CD8-positive, alpha-beta memory T cell (primary cell): ENCODE data around the gene GALNT11. TPM values are rescaled to one million over a fixed set of nuclear protein-coding genes. Genes with fewer than 3 reads are reported as not detected.
"Not testable (repeated sequence)": the region's sequence is repeated elsewhere in the genome, so short reads cannot be mapped to it uniquely, and the experiment has no call there.

Experiments used
- CTCF ChIA-PET: fragments of 350-600 bp; sonication (Branson Sonifier 250); formaldehyde crosslinking; loops from one replicate; lab custom pipeline; 2021; ENCODE audit warnings: antibody characterized with exemption; lab: Charles Lee
- POLR2A ChIA-PET: fragments of 350-600 bp; sonication (Branson Sonifier 250); formaldehyde crosslinking; loops from one replicate; lab custom pipeline; 2021; ENCODE audit warnings: antibody characterized with exemption; lab: Charles Lee
- DNase-seq, 5 donors: peaks; one replicate each; pipeline versions ENCODE4 v3.0.0 to v3.0.0-alpha.2; 2020 to 2022; ENCODE audit warnings: mixed read lengths in 1 of 5
- H3K27ac ChIP-seq: one replicate; pipeline ENCODE4 v1.7.0; 2013; ENCODE audit warnings: low read depth, mild to moderate bottlenecking, low read length, moderate library complexity
- H3K27me3 ChIP-seq: 2 replicates; pipeline ENCODE4 v1.7.0; 2013; ENCODE audit warnings: low read length, mild to moderate bottlenecking; ENCODE audit not compliant: insufficient read depth, poor library complexity, severe bottlenecking
- H3K36me3 ChIP-seq: 2 replicates; pipeline ENCODE4 v1.7.0; 2013; ENCODE audit warnings: mild to moderate bottlenecking, low read length, moderate library complexity; ENCODE audit not compliant: insufficient read depth
- H3K4me1 ChIP-seq: 2 replicates; pipeline ENCODE4 v1.7.0; 2013; ENCODE audit warnings: mild to moderate bottlenecking, low read length, moderate library complexity; ENCODE audit not compliant: insufficient read depth
- H3K4me3 ChIP-seq: 2 replicates; pipeline ENCODE4 v1.7.0; 2013; ENCODE audit warnings: mild to moderate bottlenecking, low read length
- H3K9me3 ChIP-seq: 2 replicates; pipeline ENCODE4 v1.7.0; 2013; ENCODE audit warnings: mild to moderate bottlenecking, low read length
- H3K27ac Mint-ChIP-seq, 8 donors: one replicate each; pipeline ENCODE4 v1.8.0; 2020 to 2021; ENCODE audit warnings: mixed read lengths in 8 of 8, mild to moderate bottlenecking in 6 of 8, inconsistent platforms in 3 of 8, moderate library complexity in 3 of 8
- H3K27me3 Mint-ChIP-seq, 2 donors: one replicate each; pipeline ENCODE4 v1.8.0; 2020 to 2021; ENCODE audit warnings: mixed read lengths in 2 of 2, mild to moderate bottlenecking in 1 of 2, moderate library complexity in 1 of 2
- H3K36me3 Mint-ChIP-seq, 3 donors: one replicate each; pipeline ENCODE4 v1.8.0; 2020 to 2021; ENCODE audit warnings: mixed read lengths in 3 of 3, inconsistent platforms in 1 of 3, mild to moderate bottlenecking in 1 of 3
- H3K4me1 Mint-ChIP-seq, 3 donors: one replicate each; pipeline ENCODE4 v1.8.0; 2020 to 2021; ENCODE audit warnings: mixed read lengths in 3 of 3, inconsistent platforms in 1 of 3, mild to moderate bottlenecking in 1 of 3
- H3K4me3 Mint-ChIP-seq, 7 donors: one replicate each; pipeline ENCODE4 v1.8.0; 2020 to 2021; ENCODE audit warnings: mixed read lengths in 7 of 7, mild to moderate bottlenecking in 6 of 7, moderate library complexity in 4 of 7, inconsistent platforms in 2 of 7
- H3K9me3 Mint-ChIP-seq, 5 donors: one replicate each; pipeline ENCODE4 v1.8.0; 2020 to 2022; ENCODE audit warnings: mixed read lengths in 5 of 5, mild to moderate bottlenecking in 3 of 5, moderate library complexity in 2 of 5, inconsistent platforms in 1 of 5
- polyA plus RNA-seq: library from polyadenylated mRNA; unstranded; fragments of 300-500 nt; fragmentation: Illumina TruSeq; gene quantifications from one replicate; pipeline ENCODE4 v1.2.3, GENCODE V29; 2021
- total RNA-seq, 2 experiments: library from RNA; stranded (reverse); gene quantifications; one replicate each; pipeline ENCODE4 v1.2.3, GENCODE V29; 2021

Gene GALNT11
- total and polyA plus RNA-seq, 3 experiments from 2014 or later, result 20.3 to 65.3 (median 21.5) TPM

DNA sequence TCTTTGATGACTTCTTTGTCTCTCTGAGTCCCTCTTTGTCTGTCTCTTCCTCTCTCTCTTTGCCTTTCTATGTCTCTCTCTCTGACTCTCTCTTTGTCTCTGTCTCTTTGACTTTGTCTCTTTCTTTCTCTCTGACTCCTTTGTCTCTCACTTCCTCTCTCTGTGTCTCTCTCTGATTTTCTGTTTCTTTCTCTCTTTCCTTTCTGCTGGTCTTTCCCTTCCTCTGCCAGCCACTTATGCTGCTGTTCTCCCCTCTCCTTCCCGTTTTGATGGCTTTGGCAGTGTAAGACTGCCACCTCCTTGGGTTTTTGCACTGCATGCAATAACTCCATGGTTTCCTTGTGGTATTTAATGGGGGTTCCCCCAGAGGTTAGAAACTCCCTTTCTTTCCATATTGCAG, 5.2 kb downstream of the GALNT11 start:
- H3K27me3 Mint-ChIP-seq, POLR2A ChIA-PET, H3K9me3 Mint-ChIP-seq, DNase-seq, CTCF ChIA-PET, H3K4me3 ChIP-seq, H3K27ac ChIP-seq, H3K9me3 ChIP-seq, H3K27me3 ChIP-seq, H3K36me3 ChIP-seq: not testable (repeated sequence)
- H3K27ac Mint-ChIP-seq, result peak overlapping the region in 5 of 8 donors; percentile 18 to 76 (median 64)
- H3K4me3 Mint-ChIP-seq, result peak overlapping the region in 3 of 7 donors; percentile 12 to 45 (median 27)
- peaks cover 50 to 85% (median 62%) of the 10 kb centered on the region in 3 donors for H3K4me1 Mint-ChIP-seq
- peaks cover 7 to 64% (median 15%) of the 10 kb centered on the region in 3 donors for H3K36me3 Mint-ChIP-seq
- H3K4me1 ChIP-seq, result peaks cover 24% of the 10 kb centered on the region

- DNase-seq, result no peak
- no peak overlapping the region for H3K27ac Mint-ChIP-seq
- peaks cover 20 to 81% (median 67%) of the 10 kb centered on the region in 3 donors for H3K36me3 Mint-ChIP-seq
- H3K9me3 Mint-ChIP-seq, result peaks cover 18 to 34% (median 32%) of the 10 kb centered on the region in 5 donors
- no peak overlapping the region for H3K4me3 Mint-ChIP-seq
- ChIA-PET POLR2A (no interaction called here), CTCF (no interaction called here)
- Histone ChIP-seq H3K4me1 (no peaks in the 10 kb centered on the region), H3K27ac (no peak overlapping the region), H3K9me3 (peaks cover 7% of the 10 kb centered on the region), H3K4me3 (no peak overlapping the region), H3K27me3 (no peaks in the 10 kb centered on the region), H3K36me3 (no peaks in the 10 kb centered on the region)
- peaks cover 0 to 1% of the 10 kb centered on the region in 2 donors for H3K27me3 Mint-ChIP-seq
- peaks cover 13 to 56% (median 21%) of the 10 kb centered on the region in 3 donors for H3K4me1 Mint-ChIP-seq
These were observed 10.3 kb downstream of the GALNT11 start for GRCh38 chr7:152035817-152036216.

GRCh38 chr7:152038410-152038809, 12.9 kb downstream of the GALNT11 start:
- H3K9me3 ChIP-seq, H3K4me1 ChIP-seq, H3K27ac Mint-ChIP-seq, H3K36me3 ChIP-seq, POLR2A ChIA-PET, H3K27ac ChIP-seq, H3K27me3 Mint-ChIP-seq, DNase-seq, H3K4me3 ChIP-seq, H3K27me3 ChIP-seq, H3K4me3 Mint-ChIP-seq: not testable (repeated sequence)
- H3K9me3 Mint-ChIP-seq, result peaks cover 23 to 40% (median 35%) of the 10 kb centered on the region in 5 donors
- peaks cover 13 to 47% (median 16%) of the 10 kb centered on the region in 3 donors for H3K4me1 Mint-ChIP-seq
- H3K36me3 Mint-ChIP-seq, result peaks cover 18 to 84% (median 72%) of the 10 kb centered on the region in 3 donors
- CTCF ChIA-PET, result interaction anchor here (1.3 kb wide), 1 partner anchor 40 kb away, joined by 3 read pairs; no protein-coding TSS in a partner anchor

DNA sequence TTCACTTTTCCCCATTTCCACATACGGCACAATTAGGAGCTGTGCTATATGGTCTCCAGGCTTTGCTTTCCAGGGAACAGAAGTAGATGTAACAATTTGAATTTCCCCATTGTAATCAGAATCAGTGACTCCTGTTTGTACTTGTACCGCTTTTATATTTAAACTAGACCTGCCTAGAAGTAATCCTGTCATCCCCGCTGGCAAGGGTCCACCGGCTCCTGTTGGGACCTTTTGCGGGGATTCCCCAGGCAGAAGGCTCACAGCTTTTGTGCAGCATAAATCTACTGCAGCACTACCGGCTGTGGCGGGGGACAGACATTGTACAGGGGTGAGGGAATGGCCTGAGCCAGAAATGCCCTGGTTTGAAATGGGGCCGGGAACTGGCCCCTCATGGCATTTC, 17.6 kb downstream of the GALNT11 start:
- H3K4me1 ChIP-seq, H3K9me3 ChIP-seq, H3K27ac ChIP-seq, H3K27ac Mint-ChIP-seq, CTCF ChIA-PET, DNase-seq, H3K27me3 ChIP-seq, H3K36me3 ChIP-seq, POLR2A ChIA-PET, H3K4me3 Mint-ChIP-seq, H3K27me3 Mint-ChIP-seq, H3K4me3 ChIP-seq: not testable (repeated sequence)
- Mint-ChIP-seq H3K9me3 (peaks cover 17 to 54% (median 46%) of the 10 kb centered on the region in 5 donors), H3K36me3 (peaks cover 17 to 87% (median 52%) of the 10 kb centered on the region in 3 donors), H3K4me1 (peaks cover 35 to 40% (median 40%) of the 10 kb centered on the region in 3 donors)

GRCh38 chr7:152044909-152045308, 19.4 kb downstream of the GALNT11 start:
- POLR2A ChIA-PET, H3K27me3 Mint-ChIP-seq, DNase-seq, H3K4me3 Mint-ChIP-seq, H3K27me3 ChIP-seq, H3K4me1 ChIP-seq, CTCF ChIA-PET, H3K36me3 ChIP-seq, H3K27ac ChIP-seq, H3K27ac Mint-ChIP-seq, H3K4me3 ChIP-seq, H3K9me3 ChIP-seq: not testable (repeated sequence)
- Mint-ChIP-seq H3K4me1 (peaks cover 52 to 57% (median 53%) of the 10 kb centered on the region in 3 donors), H3K9me3 (peaks cover 10 to 38% (median 31%) of the 10 kb centered on the region in 5 donors), H3K36me3 (peaks cover 14 to 79% (median 38%) of the 10 kb centered on the region in 3 donors)

GRCh38 chr7:152046531-152046930, 21.1 kb downstream of the GALNT11 start:
- H3K36me3 ChIP-seq, result no peaks in the 10 kb centered on the region
- H3K9me3 ChIP-seq, result no peaks in the 10 kb centered on the region
- peaks cover 10 to 33% (median 26%) of the 10 kb centered on the region in 5 donors for H3K9me3 Mint-ChIP-seq
- H3K4me1 ChIP-seq, result no peaks in the 10 kb centered on the region
- H3K4me3 Mint-ChIP-seq, result peak overlapping the region in 4 of 7 donors; percentile 18 to 52 (median 32)
- peak overlapping the region in 1 of 8 donors; percentile 36 for H3K27ac Mint-ChIP-seq
- H3K4me3 ChIP-seq, result no peak overlapping the region
- POLR2A ChIA-PET, result no interaction called here
- H3K27me3 ChIP-seq, result no peaks in the 10 kb centered on the region
- no peaks in the 10 kb centered on the region for H3K27me3 Mint-ChIP-seq
- peaks cover 58 to 63% (median 61%) of the 10 kb centered on the region in 3 donors for H3K4me1 Mint-ChIP-seq
- DNase-seq, result no peak
- H3K36me3 Mint-ChIP-seq, result peaks cover 14 to 63% (median 28%) of the 10 kb centered on the region in 3 donors
- CTCF ChIA-PET, result no interaction called here
- H3K27ac ChIP-seq, result no peak overlapping the region

DNA sequence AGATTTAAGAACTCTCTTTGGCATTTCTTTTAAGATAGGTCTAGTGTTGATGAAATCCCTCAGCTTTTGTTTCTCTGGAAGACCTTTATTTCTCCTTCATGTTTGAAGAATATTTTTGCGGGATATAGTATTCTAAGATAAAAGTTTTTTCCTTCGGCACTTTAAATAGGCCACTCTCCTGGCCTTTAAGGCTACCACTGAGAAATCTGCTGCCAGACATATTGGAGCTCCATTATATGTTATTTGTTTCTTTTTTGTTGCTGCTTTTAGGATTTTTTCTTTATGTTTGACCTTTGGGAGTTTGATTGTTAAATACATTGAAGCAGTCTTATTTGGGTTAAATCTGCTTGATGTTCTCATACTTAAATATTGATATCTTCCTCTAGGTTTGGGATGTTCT, 22.6 kb downstream of the GALNT11 start:
- POLR2A ChIA-PET, result no interaction called here
- H3K27me3 Mint-ChIP-seq, result no peaks in the 10 kb centered on the region
- Histone ChIP-seq H3K9me3 (no peaks in the 10 kb centered on the region), H3K27me3 (no peaks in the 10 kb centered on the region), H3K4me1 (no peaks in the 10 kb centered on the region), H3K36me3 (no peaks in the 10 kb centered on the region), H3K4me3 (no peak overlapping the region), H3K27ac (no peak overlapping the region)
- peaks cover 61 to 64% (median 63%) of the 10 kb centered on the region in 3 donors for H3K4me1 Mint-ChIP-seq
- CTCF ChIA-PET, result no interaction called here
- no peak overlapping the region for H3K4me3 Mint-ChIP-seq
- peaks cover 6 to 30% (median 26%) of the 10 kb centered on the region in 5 donors for H3K9me3 Mint-ChIP-seq
- DNase-seq, result no peak
- H3K36me3 Mint-ChIP-seq, result peaks cover 14 to 54% (median 26%) of the 10 kb centered on the region in 3 donors
- H3K27ac Mint-ChIP-seq, result no peak overlapping the region

GRCh38 chr7:152050547-152050971, 25.1 kb downstream of the GALNT11 start:
- Mint-ChIP-seq H3K9me3 (peaks cover 0 to 14% (median 13%) of the 10 kb centered on the region in 5 donors), H3K4me1 (peaks cover 50 to 69% (median 67%) of the 10 kb centered on the region in 3 donors), H3K27ac (peak overlapping the region in 2 of 8 donors; percentile 7 to 40), H3K36me3 (peaks cover 7 to 29% (median 12%) of the 10 kb centered on the region in 3 donors), H3K4me3 (no peak overlapping the region), H3K27me3 (no peaks in the 10 kb centered on the region)
- CTCF ChIA-PET, result no interaction called here
- Histone ChIP-seq H3K36me3 (no peaks in the 10 kb centered on the region), H3K4me1 (no peaks in the 10 kb centered on the region), H3K4me3 (no peak overlapping the region), H3K27ac (no peak overlapping the region), H3K27me3 (no peaks in the 10 kb centered on the region), H3K9me3 (no peaks in the 10 kb centered on the region)
- POLR2A ChIA-PET, result no interaction called here
- no peak for DNase-seq
